ENCODE results near the gene WEE1.

- TF ChIP-seq POLR2AphosphoS5 (IDR thresholded peaks at IDR 0.05; ENCODE audit: low read depth, low read length) (no peak), FOXP2 (optimal IDR thresholded peaks at IDR 0.05; ENCODE audit: borderline replicate concordance, extremely low read depth, extremely low read length, insufficient read depth) (no peak), SIN3A (IDR thresholded peaks at IDR 0.05; ENCODE audit: borderline replicate concordance, insufficient read depth, low read length) (no peak)
- TF ChIP-seq, protein P1, sequence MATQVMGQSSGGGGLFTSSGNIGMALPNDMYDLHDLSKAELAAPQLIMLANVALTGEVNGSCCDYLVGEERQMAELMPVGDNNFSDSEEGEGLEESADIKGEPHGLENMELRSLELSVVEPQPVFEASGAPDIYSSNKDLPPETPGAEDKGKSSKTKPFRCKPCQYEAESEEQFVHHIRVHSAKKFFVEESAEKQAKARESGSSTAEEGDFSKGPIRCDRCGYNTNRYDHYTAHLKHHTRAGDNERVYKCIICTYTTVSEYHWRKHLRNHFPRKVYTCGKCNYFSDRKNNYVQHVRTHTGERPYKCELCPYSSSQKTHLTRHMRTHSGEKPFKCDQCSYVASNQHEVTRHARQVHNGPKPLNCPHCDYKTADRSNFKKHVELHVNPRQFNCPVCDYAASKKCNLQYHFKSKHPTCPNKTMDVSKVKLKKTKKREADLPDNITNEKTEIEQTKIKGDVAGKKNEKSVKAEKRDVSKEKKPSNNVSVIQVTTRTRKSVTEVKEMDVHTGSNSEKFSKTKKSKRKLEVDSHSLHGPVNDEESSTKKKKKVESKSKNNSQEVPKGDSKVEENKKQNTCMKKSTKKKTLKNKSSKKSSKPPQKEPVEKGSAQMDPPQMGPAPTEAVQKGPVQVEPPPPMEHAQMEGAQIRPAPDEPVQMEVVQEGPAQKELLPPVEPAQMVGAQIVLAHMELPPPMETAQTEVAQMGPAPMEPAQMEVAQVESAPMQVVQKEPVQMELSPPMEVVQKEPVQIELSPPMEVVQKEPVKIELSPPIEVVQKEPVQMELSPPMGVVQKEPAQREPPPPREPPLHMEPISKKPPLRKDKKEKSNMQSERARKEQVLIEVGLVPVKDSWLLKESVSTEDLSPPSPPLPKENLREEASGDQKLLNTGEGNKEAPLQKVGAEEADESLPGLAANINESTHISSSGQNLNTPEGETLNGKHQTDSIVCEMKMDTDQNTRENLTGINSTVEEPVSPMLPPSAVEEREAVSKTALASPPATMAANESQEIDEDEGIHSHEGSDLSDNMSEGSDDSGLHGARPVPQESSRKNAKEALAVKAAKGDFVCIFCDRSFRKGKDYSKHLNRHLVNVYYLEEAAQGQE (IDR thresholded peaks at IDR 0.05; ENCODE audit: insufficient read depth in 1 of 2, low read depth in 2 of 2, low read length in 2 of 2), result no peak
Measured at GRCh38 chr11:9528573-9529333, 44.7 kb upstream of the WEE1 start.
